GM23338 (cell line): Measurements from ENCODE around the gene PLSCR2. TPM values are rescaled to one million over a fixed set of nuclear protein-coding genes. Genes with fewer than 3 reads are reported as not detected.
"Not testable (repeated sequence)": the region's sequence is repeated elsewhere in the genome, so short reads cannot be mapped to it uniquely, and the experiment has no call there.

Experiments used
- ATAC-seq: fragments of 200-7000 bp; cut with Tn5 transposase; 3 replicates; pipeline ENCODE4 v1.9.1; 2020
- DNase-seq: peaks from one replicate; pipeline ENCODE4 v3.0.0-alpha.2; 2015; ENCODE audit warnings: low spot score
- H2AFZ ChIP-seq: fragments of 200-600 bp; sonication (generic); 2 replicates; pipeline ENCODE4 v1.8.0; 2016; ENCODE audit warnings: antibody characterized with exemption, mild to moderate bottlenecking, moderate library complexity
- H3F3A ChIP-seq: fragments of 200-600 bp; sonication (generic); replicated peaks from 2 replicates; pipeline ENCODE4 v1.8.0; 2017; ENCODE audit warnings: antibody characterized with exemption, mixed run types, low read depth
- H3K27ac ChIP-seq: fragments of 200-600 bp; sonication (generic); 2 replicates; pipeline ENCODE4 v1.6.1; 2016; ENCODE audit warnings: low read depth
- H3K27me3 ChIP-seq: fragments of 200-600 bp; sonication (generic); 2 replicates; pipeline ENCODE4 v1.8.0; 2016; ENCODE audit warnings: mild to moderate bottlenecking, mixed run types, moderate library complexity; ENCODE audit not compliant: insufficient read depth
- H3K36me3 ChIP-seq: fragments of 200-600 bp; sonication (generic); 2 replicates; pipeline ENCODE4 v1.8.0; 2016; ENCODE audit warnings: mild to moderate bottlenecking; ENCODE audit not compliant: insufficient read depth
- H3K4me1 ChIP-seq: fragments of 200-600 bp; sonication (generic); 2 replicates; pipeline ENCODE4 v1.8.0; 2016; ENCODE audit warnings: mild to moderate bottlenecking, moderate library complexity; ENCODE audit not compliant: insufficient read depth
- H3K4me2 ChIP-seq: fragments of 200-600 bp; sonication (generic); 2 replicates; pipeline ENCODE4 v1.7.1; 2017; ENCODE audit warnings: mixed run types
- H3K4me3 ChIP-seq: fragments of 200-600 bp; sonication (generic); 2 replicates; pipeline ENCODE4 v1.6.1; 2016; ENCODE audit warnings: mixed run types
- H3K79me2 ChIP-seq: fragments of 200-600 bp; sonication (generic); replicated peaks from 2 replicates; pipeline ENCODE4 v1.8.0; 2017; ENCODE audit warnings: mild to moderate bottlenecking; ENCODE audit not compliant: insufficient read depth
- H3K9me2 ChIP-seq: fragments of 200-600 bp; sonication (generic); 2 replicates; pipeline ENCODE4 v1.8.0; 2017; ENCODE audit not compliant: insufficient read depth
- H4K20me1 ChIP-seq: fragments of 200-600 bp; sonication (generic); replicated peaks from 2 replicates; pipeline ENCODE4 v1.8.0; 2017; ENCODE audit warnings: mild to moderate bottlenecking; ENCODE audit not compliant: insufficient read depth
- H3K27ac Mint-ChIP-seq: 2 replicates; pipeline ENCODE4 v1.8.0; 2020; ENCODE audit warnings: inconsistent platforms, mild to moderate bottlenecking, moderate library complexity, mixed read lengths
- H3K27me3 Mint-ChIP-seq: 3 replicates; pipeline ENCODE4 v1.8.0; 2022; ENCODE audit warnings: low read depth, mild to moderate bottlenecking, moderate library complexity, mixed read lengths, inconsistent platforms; ENCODE audit not compliant: insufficient read depth, poor library complexity
- H3K36me3 Mint-ChIP-seq: 3 replicates; pipeline ENCODE4 v1.8.0; 2021; ENCODE audit warnings: low read depth, mild to moderate bottlenecking, inconsistent platforms, moderate library complexity, mixed read lengths
- H3K4me1 Mint-ChIP-seq: 3 replicates; pipeline ENCODE4 v1.8.0; 2020; ENCODE audit warnings: mild to moderate bottlenecking, inconsistent platforms, mixed read lengths
- H3K4me3 Mint-ChIP-seq: 3 replicates; pipeline ENCODE4 v1.8.0; 2021; ENCODE audit warnings: moderate library complexity, mild to moderate bottlenecking, inconsistent platforms, mixed read lengths
- H3K9me3 Mint-ChIP-seq: 3 replicates; pipeline ENCODE4 v1.8.0; 2020; ENCODE audit warnings: moderate library complexity, mild to moderate bottlenecking, inconsistent platforms, mixed read lengths
- CTCF ChIP-seq, 2 experiments: fragments of 200-600 bp in 1 of 2; sonication (generic) in 1 of 2; conservative IDR thresholded peaks; 2 replicates each; pipeline versions ENCODE4 v1.5.1 to v1.6.1; 2016 to 2017; ENCODE audit warnings: antibody characterized with exemption in 2 of 2, low read depth in 2 of 2, mild to moderate bottlenecking in 2 of 2, moderate library complexity in 1 of 2
- EZH2 ChIP-seq: fragments of 200-600 bp; sonication (generic); IDR thresholded peaks from one replicate; pipeline ENCODE4 v1.8.0; 2017; ENCODE audit warnings: antibody characterized with exemption, mild to moderate bottlenecking, low read depth; ENCODE audit not compliant: unreplicated experiment
- EZH2phosphoT487 ChIP-seq: fragments of 200-600 bp; sonication (generic); IDR thresholded peaks from one replicate; pipeline ENCODE4 v1.8.1; 2018; ENCODE audit warnings: antibody characterized with exemption; ENCODE audit not compliant: unreplicated experiment
- NANOG ChIP-seq: IDR thresholded peaks from 2 replicates; pipeline ENCODE4 v1.6.1; 2016; ENCODE audit warnings: antibody characterized with exemption, borderline replicate concordance
- POLR2AphosphoS5 ChIP-seq: IDR thresholded peaks from 2 replicates; pipeline ENCODE4 v1.6.1; 2016; ENCODE audit warnings: antibody characterized with exemption, low read depth
- STAT1 ChIP-seq: IDR thresholded peaks from one replicate; pipeline ENCODE4 v1.6.1; 2016; ENCODE audit warnings: antibody characterized with exemption; ENCODE audit not compliant: unreplicated experiment
- ZNF114 ChIP-seq: fragments of 250-450 bp; sonication (Bioruptor Pico); IDR thresholded peaks from 2 replicates; pipeline ENCODE4 v1.5.0; 2020; ENCODE audit warnings: mild to moderate bottlenecking, moderate library complexity
- ZNF331 ChIP-seq: fragments of 250-450 bp; sonication (Bioruptor Pico); IDR thresholded peaks from 2 replicates; pipeline ENCODE4 v1.5.0; 2020; ENCODE audit warnings: low read depth, mild to moderate bottlenecking, moderate library complexity
- ZNF462 ChIP-seq: fragments of 250-450 bp; sonication (Bioruptor Pico); IDR thresholded peaks from 2 replicates; pipeline ENCODE4 v1.5.0; 2020; ENCODE audit warnings: mild to moderate bottlenecking, moderate library complexity
- polyA plus RNA-seq: library from polyadenylated mRNA; unstranded; fragments of >200 nt; fragmentation: Nextera tagmentation; extraction: Ambion mirVana; gene quantifications from 2 replicates; pipeline ENCODE4 v1.2.1, GENCODE V29; 2016
- total RNA-seq: library from RNA; depleted of rRNA; stranded (reverse); fragments of >200 nt; shearing (Covaris generic); gene quantifications from 2 replicates; pipeline ENCODE4 v1.2.3, GENCODE V29; 2014

PLSCR2 gene
- total and polyA plus RNA-seq, 2 experiments from 2014 or later = 0.55 TPM; not detected in 1

GRCh38 chr3:146414010-146414409 lies 55.4 kb downstream of the PLSCR2 start (continued):
- TF ChIP-seq ZNF462 (CRISPR knock-in tag) = no peak
- TF ChIP-seq POLR2AphosphoS5 = no peak
- TF ChIP-seq ZNF331 (CRISPR knock-in tag) = no peak
- no peak for TF ChIP-seq STAT1
- TF ChIP-seq CTCF (conservative IDR thresholded peaks at IDR 0.05; ENCODE audit: low read depth in 2 of 2) = no peak
- TF ChIP-seq EZH2 = no peak
- no peak for TF ChIP-seq ZNF114
- TF ChIP-seq EZH2phosphoT487 = no peak
- TF ChIP-seq NANOG = no peak

- H3K27ac Mint-ChIP-seq, H3K27me3 ChIP-seq, H3F3A ChIP-seq, H3K27ac ChIP-seq, H3K9me2 ChIP-seq, H3K4me1 Mint-ChIP-seq, H3K4me3 Mint-ChIP-seq, H3K4me1 ChIP-seq, H3K79me2 ChIP-seq, H2AFZ ChIP-seq, H3K4me3 ChIP-seq, H3K4me2 ChIP-seq, ATAC-seq, H3K36me3 ChIP-seq, H3K27me3 Mint-ChIP-seq, DNase-seq, H4K20me1 ChIP-seq: not testable (repeated sequence)
- H3K36me3 Mint-ChIP-seq = peaks cover 30% of the 10 kb centered on the region
- peaks cover 27% of the 10 kb centered on the region for H3K9me3 Mint-ChIP-seq
Measured at GRCh38 chr3:146412711-146413110, 56.6 kb downstream of the PLSCR2 start.
